ENCODE measurements around the gene DHX34. TPM values are rescaled to one million over a fixed set of nuclear protein-coding genes. Genes with fewer than 3 reads are reported as not detected.

The DHX34 gene
- total RNA-seq, 1 experiment from 2014 or later, result 38.2 TPM

DNA sequence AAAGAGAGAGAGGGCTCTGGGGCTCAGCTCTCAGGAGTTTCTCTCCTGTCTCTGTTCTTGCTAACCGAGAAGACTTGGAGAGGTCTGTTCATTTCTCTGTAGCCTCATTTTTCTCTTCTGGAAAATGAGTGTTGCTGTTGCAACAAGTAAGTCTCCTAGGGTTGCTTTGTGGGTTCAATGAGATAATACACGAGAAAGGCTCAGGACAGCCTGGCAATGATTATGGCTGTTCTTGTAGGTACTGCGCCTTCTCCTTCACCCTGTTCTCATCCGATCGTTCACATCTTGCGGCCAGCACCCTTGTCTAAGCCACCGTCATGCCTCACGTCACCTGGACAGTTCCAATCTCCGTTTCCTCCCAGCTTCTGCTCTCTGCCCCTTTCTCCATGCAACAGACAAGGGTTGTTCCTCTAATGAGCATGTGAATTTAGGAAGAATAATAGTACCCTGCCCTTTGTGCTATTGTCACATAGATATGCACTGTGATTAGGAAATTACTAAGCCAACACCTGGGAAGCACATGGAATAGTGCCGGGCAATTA, 35.3 kb upstream of the DHX34 start:
- Histone ChIP-seq H3K23me2 (ENCODE audit: insufficient read length, low read depth, low read length, poor library complexity, severe bottlenecking) (no peaks in the 10 kb centered on the region), H2BK120ac (ENCODE audit: low read depth, low read length, poor library complexity, severe bottlenecking) (no peak overlapping the region), H2AFZ (ENCODE audit: low read length) (no peak overlapping the region), H3K27ac (ENCODE audit: insufficient read length, low read depth, low read length) (no peak overlapping the region), H2BK5ac (ENCODE audit: insufficient read length, low read length) (no peak overlapping the region), H2BK12ac (ENCODE audit: insufficient read length, low read depth, low read length) (no peak overlapping the region), H4K20me1 (ENCODE audit: control insufficient read depth, insufficient read depth, insufficient read length) (no peaks in the 10 kb centered on the region), H3K79me2 (ENCODE audit: insufficient read depth, low read length) (no peaks in the 10 kb centered on the region), H3K4me2 (ENCODE audit: insufficient read depth, insufficient read length, low read length) (no peak overlapping the region), H3K27me3 (ENCODE audit: insufficient read depth, low read length) (no peaks in the 10 kb centered on the region), H2BK15ac (ENCODE audit: low read depth, low read length) (no peak overlapping the region), H4K5ac (ENCODE audit: insufficient read length, low read depth, low read length) (no peak overlapping the region), H2BK20ac (ENCODE audit: low read depth, low read length, poor library complexity, severe bottlenecking) (no peak overlapping the region), H2AK5ac (ENCODE audit: insufficient read length, low read length) (no peak overlapping the region), H3K9ac (ENCODE audit: extremely low read depth, insufficient read length, low read length) (no peak overlapping the region), H4K8ac (replicated peaks; ENCODE audit: insufficient read length, low read depth, low read length) (no peak overlapping the region), H3K4ac (ENCODE audit: low read depth, low read length) (no peak overlapping the region), H3K79me1 (ENCODE audit: insufficient read depth, low read depth, low read length, poor library complexity, severe bottlenecking) (no peaks in the 10 kb centered on the region), H3K4me1 (ENCODE audit: insufficient read depth, low read length) (no peaks in the 10 kb centered on the region), H4K91ac (ENCODE audit: insufficient read length, low read depth, low read length) (no peak overlapping the region), H3K9me3 (ENCODE audit: control insufficient read depth, low read depth, low read length) (no peaks in the 10 kb centered on the region), H3K56ac (ENCODE audit: insufficient read length, low read depth, low read length) (no peak overlapping the region), H3K23ac (ENCODE audit: insufficient read length, low read depth, low read length) (no peak overlapping the region), H3K14ac (ENCODE audit: insufficient read depth, low read length) (no peak overlapping the region), H3T11ph (ENCODE audit: low read length) (no peak overlapping the region), H3K18ac (ENCODE audit: insufficient read length, low read depth, low read length) (no peak overlapping the region)
- Mint-ChIP-seq H3K36me3 (ENCODE audit: insufficient read depth in 1 of 3, low read depth in 3 of 3) (no peaks in the 10 kb centered on the region), H3K27ac (no peak overlapping the region; a peak in 1 of 7 replicates), H3K9me3 (no peaks in the 10 kb centered on the region), H3K4me1 (peaks cover 0 to 6% of the 10 kb centered on the region in 2 experiments; a peak in 1 of 4 replicates), H3K27me3 (ENCODE audit: low read depth) (peaks cover 19% of the 10 kb centered on the region), H3K4me3 (no peak overlapping the region)
- no CpG with 5 or more reads among the region's 10 CpGs for WGBS (ENCODE audit: extremely low coverage, insufficient read length, low lambda C conversion rate)
- no peak for DNase-seq
- TF ChIP-seq, protein P1, sequence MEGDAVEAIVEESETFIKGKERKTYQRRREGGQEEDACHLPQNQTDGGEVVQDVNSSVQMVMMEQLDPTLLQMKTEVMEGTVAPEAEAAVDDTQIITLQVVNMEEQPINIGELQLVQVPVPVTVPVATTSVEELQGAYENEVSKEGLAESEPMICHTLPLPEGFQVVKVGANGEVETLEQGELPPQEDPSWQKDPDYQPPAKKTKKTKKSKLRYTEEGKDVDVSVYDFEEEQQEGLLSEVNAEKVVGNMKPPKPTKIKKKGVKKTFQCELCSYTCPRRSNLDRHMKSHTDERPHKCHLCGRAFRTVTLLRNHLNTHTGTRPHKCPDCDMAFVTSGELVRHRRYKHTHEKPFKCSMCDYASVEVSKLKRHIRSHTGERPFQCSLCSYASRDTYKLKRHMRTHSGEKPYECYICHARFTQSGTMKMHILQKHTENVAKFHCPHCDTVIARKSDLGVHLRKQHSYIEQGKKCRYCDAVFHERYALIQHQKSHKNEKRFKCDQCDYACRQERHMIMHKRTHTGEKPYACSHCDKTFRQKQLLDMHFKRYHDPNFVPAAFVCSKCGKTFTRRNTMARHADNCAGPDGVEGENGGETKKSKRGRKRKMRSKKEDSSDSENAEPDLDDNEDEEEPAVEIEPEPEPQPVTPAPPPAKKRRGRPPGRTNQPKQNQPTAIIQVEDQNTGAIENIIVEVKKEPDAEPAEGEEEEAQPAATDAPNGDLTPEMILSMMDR (conservative IDR thresholded peaks at IDR 0.05), result no peak
